HepG2 (cell line): ENCODE data around the gene IL1R1. TPM values are rescaled to one million over a fixed set of nuclear protein-coding genes. Genes with fewer than 3 reads are reported as not detected.

Experiments
- CBX1 ChIP-seq: IDR thresholded peaks from one replicate; pipeline ENCODE4 v1.6.1; 2016; ENCODE audit warnings: antibody characterized with exemption, low read depth
- CC2D1A ChIP-seq: sonication (generic); formaldehyde crosslinking; IDR thresholded peaks from 2 replicates; pipeline ENCODE4 v1.8.1; 2023; ENCODE audit warnings: mild to moderate bottlenecking, missing genetic modification reagents
- FOXA3 ChIP-seq: IDR thresholded peaks from 2 replicates; pipeline ENCODE4 v1.6.1; 2016; ENCODE audit warnings: missing genetic modification reagents, missing compliant biosample characterization
- HMG20B ChIP-seq: conservative IDR thresholded peaks from 2 replicates; pipeline ENCODE4 v1.6.1; 2016; ENCODE audit warnings: missing genetic modification reagents, missing compliant biosample characterization
- HMGXB3 ChIP-seq: sonication (generic); formaldehyde crosslinking; IDR thresholded peaks from 2 replicates; pipeline ENCODE4 v1.4.0; 2020; ENCODE audit warnings: missing genetic modification reagents, borderline replicate concordance
- HOXA3 ChIP-seq: sonication (generic); formaldehyde crosslinking; IDR thresholded peaks from 2 replicates; pipeline ENCODE4 v1.5.0; 2020; ENCODE audit warnings: missing genetic modification reagents
- IKZF5 ChIP-seq: IDR thresholded peaks from 2 replicates; pipeline ENCODE4 v1.6.1; 2018; ENCODE audit warnings: missing genetic modification reagents, mild to moderate bottlenecking, missing compliant biosample characterization
- ISL2 ChIP-seq: sonication (generic); formaldehyde crosslinking; IDR thresholded peaks from 2 replicates; pipeline ENCODE4 v1.5.0; 2020; ENCODE audit warnings: missing genetic modification reagents
- KDM1A ChIP-seq: IDR thresholded peaks from 2 replicates; pipeline ENCODE4 v1.6.1; 2016; ENCODE audit warnings: missing compliant biosample characterization
- NKX3-1 ChIP-seq: sonication (generic); formaldehyde crosslinking; IDR thresholded peaks from 2 replicates; pipeline ENCODE4 v1.5.0; 2020; ENCODE audit warnings: missing genetic modification reagents
- PRMT3 ChIP-seq: sonication (generic); formaldehyde crosslinking; IDR thresholded peaks from 2 replicates; pipeline ENCODE4 v1.8.1; 2022; ENCODE audit warnings: low read depth, mild to moderate bottlenecking, moderate library complexity, missing genetic modification reagents, borderline replicate concordance
- RARG ChIP-seq: sonication (generic); formaldehyde crosslinking; IDR thresholded peaks from 2 replicates; pipeline ENCODE4 v1.4.0; 2020; ENCODE audit warnings: low read depth, mild to moderate bottlenecking, missing genetic modification reagents
- SAFB2 ChIP-seq: sonication (generic); formaldehyde crosslinking; IDR thresholded peaks from 2 replicates; pipeline ENCODE4 v1.5.1; 2020; ENCODE audit warnings: missing genetic modification reagents, low read depth, mild to moderate bottlenecking, borderline replicate concordance
- STAT5B ChIP-seq: sonication (generic); formaldehyde crosslinking; IDR thresholded peaks from 2 replicates; pipeline ENCODE4 v1.4.0; 2020; ENCODE audit warnings: missing genetic modification reagents
- THAP11 ChIP-seq: IDR thresholded peaks from 2 replicates; pipeline ENCODE4 v1.6.1; 2016; ENCODE audit warnings: missing biosample characterization, missing genetic modification reagents
- ZBTB26 ChIP-seq: IDR thresholded peaks from 2 replicates; pipeline ENCODE4 v1.6.1; 2016; ENCODE audit warnings: missing compliant biosample characterization, missing genetic modification reagents, borderline replicate concordance
- ZFAT ChIP-seq: sonication (generic); formaldehyde crosslinking; conservative IDR thresholded peaks from 2 replicates; pipeline ENCODE4 v1.8.1; 2023; ENCODE audit warnings: missing genetic modification reagents, inconsistent platforms
- ZFP1 ChIP-seq: IDR thresholded peaks from 2 replicates; pipeline ENCODE4 v1.6.1; 2016
- ZKSCAN8 ChIP-seq: IDR thresholded peaks from 2 replicates; pipeline ENCODE4 v1.6.1; 2016; ENCODE audit warnings: borderline replicate concordance, missing genetic modification reagents, missing compliant biosample characterization
- ZMYM2 ChIP-seq: sonication (generic); formaldehyde crosslinking; IDR thresholded peaks from 2 replicates; pipeline ENCODE4 v1.8.0; 2022; ENCODE audit warnings: mild to moderate bottlenecking, missing genetic modification reagents
- ZNF503 ChIP-seq: sonication (generic); formaldehyde crosslinking; IDR thresholded peaks from 2 replicates; pipeline ENCODE4 v1.4.0; 2020; ENCODE audit warnings: missing genetic modification reagents
- ZNF710 ChIP-seq: sonication (generic); formaldehyde crosslinking; IDR thresholded peaks from 2 replicates; pipeline ENCODE4 v1.5.0; 2020; ENCODE audit warnings: mild to moderate bottlenecking, missing genetic modification reagents, borderline replicate concordance
- polyA plus RNA-seq, 8 experiments: library from polyadenylated mRNA; depleted of rRNA in 3 of 8; stranded (reverse) in 7 of 8; unstranded in 1 of 8; fragments of >200 nt; fragmentation: Illumina TruSeq in 4 of 8; extraction: Trizol in 4 of 8; gene quantifications; 2 replicates each; pipeline versions ENCODE4 v1.2.1 to v1.2.3, GENCODE V29; 2011 to 2016; ENCODE audit warnings: low read depth in 4 of 8, missing spikeins in 1 of 8, mixed read lengths in 1 of 8; ENCODE audit not compliant: insufficient read depth in 1 of 8
- total RNA-seq, 5 experiments: library from RNA; depleted of rRNA; stranded (reverse); fragments of >200 nt; fragmentation: Illumina TruSeq; extraction: Trizol; gene quantifications; 2 replicates each; pipeline ENCODE4 v1.2.3, GENCODE V29; 2016; ENCODE audit warnings: low read depth in 1 of 5

Gene IL1R1
- total and polyA plus RNA-seq, 2 of the 13 experiments (the other 11 are each of a cell fraction or from before 2014, with no cell fraction given): 38.0 to 93.1 TPM

- TF ChIP-seq ZBTB26 (no peak), NKX3-1 (peak; percentile 29; the same call in 1 of the 2 replicates), ZKSCAN8 (CRISPR knock-in tag) (peak; percentile 75), HOXA3 (CRISPR knock-in tag) (peak; percentile 71; the same call in 1 of the 2 replicates), ZFP1 (CRISPR knock-in tag) (no peak), CC2D1A (CRISPR knock-in tag) (no peak), THAP11 (CRISPR knock-in tag) (peak; percentile 60; the same call in 1 of the 2 replicates), STAT5B (CRISPR knock-in tag) (no peak), HMGXB3 (CRISPR knock-in tag) (peak; percentile 53; the same call in 1 of the 2 replicates), RARG (no peak), IKZF5 (CRISPR knock-in tag) (peak; percentile 84), SAFB2 (CRISPR knock-in tag) (no peak), PRMT3 (no peak), KDM1A (peak; percentile 57; the same call in 1 of the 2 replicates), FOXA3 (CRISPR knock-in tag) (peak; percentile 81), CBX1 (no peak), HMG20B (CRISPR knock-in tag) (peak; percentile 75; the same call in 1 of the 2 replicates), ZFAT (CRISPR knock-in tag) (no peak), ZNF710 (CRISPR knock-in tag) (peak; percentile 90), ZMYM2 (CRISPR knock-in tag) (no peak), ISL2 (CRISPR knock-in tag) (peak; percentile 92), ZNF503 (peak; percentile 71; the same call in 1 of the 2 replicates)
Measured at GRCh38 chr2:102107741-102108070, 34.8 kb upstream of the IL1R1 start (continued).
